Smooth muscle cell (in vitro differentiated cells): ENCODE measurements around the gene KIF3B. TPM values are rescaled to one million over a fixed set of nuclear protein-coding genes. Genes with fewer than 3 reads are reported as not detected.
"Not testable (repeated sequence)": the region's sequence is repeated elsewhere in the genome, so short reads cannot be mapped to it uniquely, and the experiment has no call there.

Experiments
- DNase-seq: peaks from one replicate; lab custom pipeline; 2025; ENCODE audit not compliant: unreplicated experiment; lab: John Stamatoyannopoulos, UW
- H2AFZ ChIP-seq: fragments of 200-600 bp; sonication (generic); 2 replicates; pipeline ENCODE4 v1.6.0; 2016; ENCODE audit warnings: antibody characterized with exemption, low read depth, mild to moderate bottlenecking
- H3F3A ChIP-seq: fragments of 200-600 bp; sonication (generic); 2 replicates; pipeline ENCODE4 v1.6.0; 2017; ENCODE audit warnings: antibody characterized with exemption, low read depth
- H3K27ac ChIP-seq: fragments of 200-600 bp; sonication (generic); 2 replicates; pipeline ENCODE4 v1.5.1; 2016; ENCODE audit warnings: low read depth, mild to moderate bottlenecking
- H3K27me3 ChIP-seq: fragments of 200-600 bp; sonication (generic); 2 replicates; pipeline ENCODE4 v1.6.1; 2016; ENCODE audit warnings: low read depth, mild to moderate bottlenecking
- H3K36me3 ChIP-seq: fragments of 200-600 bp; sonication (generic); 2 replicates; pipeline ENCODE4 v1.5.1; 2016; ENCODE audit warnings: low read depth
- H3K4me1 ChIP-seq: fragments of 200-600 bp; sonication (generic); 2 replicates; pipeline ENCODE4 v1.5.1; 2016; ENCODE audit warnings: low read depth
- H3K4me2 ChIP-seq: fragments of 200-600 bp; sonication (generic); 2 replicates; pipeline ENCODE4 v1.6.0; 2016; ENCODE audit warnings: mild to moderate bottlenecking
- H3K4me3 ChIP-seq: fragments of 200-600 bp; sonication (generic); 2 replicates; pipeline ENCODE4 v1.5.1; 2016; ENCODE audit warnings: mild to moderate bottlenecking
- H3K79me2 ChIP-seq: fragments of 200-600 bp; sonication (generic); 2 replicates; pipeline ENCODE4 v1.6.0; 2016; ENCODE audit warnings: low read depth, mild to moderate bottlenecking
- H3K9ac ChIP-seq: fragments of 200-600 bp; sonication (generic); 2 replicates; pipeline ENCODE4 v1.6.0; 2016; ENCODE audit warnings: low read depth
- H3K9me3 ChIP-seq: fragments of 200-600 bp; sonication (generic); replicated peaks from 2 replicates; pipeline ENCODE4 v1.5.1; 2016; ENCODE audit warnings: low read depth
- H4K20me1 ChIP-seq: fragments of 200-600 bp; sonication (generic); 2 replicates; pipeline ENCODE4 v1.6.0; 2016; ENCODE audit warnings: low read depth
- CTCF ChIP-seq: fragments of 200-600 bp; sonication (generic); IDR thresholded peaks from 2 replicates; pipeline ENCODE4 v1.5.1; 2017; ENCODE audit warnings: borderline replicate concordance, mild to moderate bottlenecking, antibody characterized with exemption; ENCODE audit not compliant: insufficient read depth, poor library complexity, severe bottlenecking
- WGBS: methylation state at CpG from one replicate; pipeline ENCODE4 v1.1.7; 2016; ENCODE audit warnings: low lambda C conversion rate; 5-methylcytosine and 5-hydroxymethylcytosine counted together
- polyA plus RNA-seq: library from polyadenylated mRNA; unstranded; fragments of >200 nt; fragmentation: Nextera tagmentation; extraction: Ambion mirVana; gene quantifications from 2 replicates; pipeline ENCODE4 v1.2.1, GENCODE V29; 2016
- total RNA-seq: library from RNA; depleted of rRNA; stranded (reverse); fragments of >200 nt; gene quantifications from 2 replicates; pipeline ENCODE4 v1.2.3, GENCODE V29; 2014

KIF3B gene
- total and polyA plus RNA-seq, 2 experiments from 2014 or later: 8.2 to 20.0 TPM

GRCh38 chr20:32368925-32369324 is 91.5 kb downstream of the KIF3B start:
- Histone ChIP-seq H3K27ac (peak overlapping the region; percentile 50), H3K4me1 (peaks cover 21% of the 10 kb centered on the region), H3K79me2 (peaks cover 99% of the 10 kb centered on the region), H3K4me2 (peak overlapping the region; percentile 46), H3K9ac (no peak overlapping the region), H2AFZ (no peak overlapping the region), H3K9me3 (no peaks in the 10 kb centered on the region), H4K20me1 (peaks cover 99% of the 10 kb centered on the region), H3K27me3 (no peaks in the 10 kb centered on the region), H3F3A (peaks cover 7% of the 10 kb centered on the region), H3K4me3 (no peak overlapping the region), H3K36me3 (peaks cover 4% of the 10 kb centered on the region)
- WGBS: 64% methylated on average over 6 of the region's 6 CpGs
- DNase-seq: no peak
- TF ChIP-seq CTCF: no peak

- Histone ChIP-seq H3K4me2 (no peak overlapping the region), H3F3A (peaks cover 7% of the 10 kb centered on the region), H2AFZ (no peak overlapping the region), H3K4me1 (peaks cover 21% of the 10 kb centered on the region), H3K9ac (no peak overlapping the region), H3K27ac (no peak overlapping the region), H3K9me3 (no peaks in the 10 kb centered on the region), H3K4me3 (no peak overlapping the region), H3K36me3 (peaks cover 4% of the 10 kb centered on the region), H4K20me1 (peaks cover 98% of the 10 kb centered on the region), H3K79me2 (peaks cover 99% of the 10 kb centered on the region), H3K27me3 (no peaks in the 10 kb centered on the region)
- 90% methylated on average over 2 of the region's 2 CpGs for WGBS
- TF ChIP-seq CTCF: no peak
- no peak for DNase-seq
These were observed 93.4 kb downstream of the KIF3B start for GRCh38 chr20:32370897-32371296.

DNA sequence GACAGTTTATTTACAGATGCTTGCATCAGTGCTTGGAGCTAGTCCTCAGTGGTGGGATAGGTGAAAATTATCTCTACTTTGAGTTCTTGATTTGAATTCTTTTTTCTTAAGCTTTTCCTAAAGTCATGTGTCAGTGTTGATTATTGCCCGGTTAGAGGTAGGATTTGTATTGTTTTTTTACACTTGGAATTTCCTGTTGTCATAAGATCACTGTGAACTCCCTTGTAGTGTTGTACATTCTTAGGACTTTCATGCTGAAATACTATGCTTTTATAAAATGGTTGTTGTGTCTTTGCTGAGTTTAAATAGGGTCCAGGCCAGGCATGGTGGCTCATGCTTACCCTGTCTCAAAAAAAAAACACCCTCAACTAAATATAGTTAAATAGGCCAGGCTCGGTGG is 101.0 kb downstream of the KIF3B start:
- H3K79me2 ChIP-seq: peaks cover 94% of the 10 kb centered on the region
- no peak for DNase-seq

DNA sequence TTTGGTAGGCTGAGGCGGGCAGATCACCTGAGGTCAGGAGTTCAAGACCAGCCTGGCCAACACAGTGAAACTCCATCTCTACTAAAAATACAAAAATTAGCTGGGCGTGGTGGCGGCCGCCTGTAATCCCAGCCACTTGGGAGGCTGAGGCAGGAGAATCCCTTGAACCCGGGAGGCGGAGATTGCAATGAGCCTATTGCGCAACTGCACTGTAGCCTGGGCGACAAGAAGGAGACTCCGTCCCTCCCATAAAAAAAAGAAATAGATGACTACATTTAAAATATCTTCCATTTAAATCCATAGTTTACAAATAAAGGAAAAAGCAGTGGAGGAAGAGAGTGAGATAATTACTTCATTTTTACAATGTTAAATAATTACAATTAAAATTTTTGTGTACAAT is 102.6 kb downstream of the KIF3B start:
- H3K27ac ChIP-seq, H3K9ac ChIP-seq, H3K9me3 ChIP-seq, H3K4me3 ChIP-seq, H3K4me2 ChIP-seq, H2AFZ ChIP-seq, DNase-seq, H3K36me3 ChIP-seq, H3F3A ChIP-seq, H3K4me1 ChIP-seq, H3K27me3 ChIP-seq: not testable (repeated sequence)
- 90% methylated on average over 9 of the region's 9 CpGs for WGBS
- H3K79me2 ChIP-seq: peaks cover 95% of the 10 kb centered on the region
- H4K20me1 ChIP-seq: peaks cover 97% of the 10 kb centered on the region

More for the DNA sequence above, 101.0 kb downstream of the KIF3B start:
- whole genome bisulfite sequencing: 94% methylated on average over 2 of the region's 2 CpGs
- Histone ChIP-seq H3K4me2 (no peak overlapping the region), H3K4me1 (no peaks in the 10 kb centered on the region), H2AFZ (no peak overlapping the region), H4K20me1 (peaks cover 94% of the 10 kb centered on the region), H3F3A (no peaks in the 10 kb centered on the region), H3K9me3 (no peaks in the 10 kb centered on the region), H3K36me3 (peaks cover 4% of the 10 kb centered on the region), H3K4me3 (no peak overlapping the region), H3K27me3 (no peaks in the 10 kb centered on the region), H3K9ac (no peak overlapping the region), H3K27ac (no peak overlapping the region)
- no peak for TF ChIP-seq CTCF
